GM06990 (cell line): ENCODE measurements around the gene POGZ.

Experiments used
- DNase-seq: peaks from one replicate; pipeline ENCODE4 v3.0.0-alpha.2; 2011; ENCODE audit not compliant: insufficient read length; ENCODE audit errors: extremely low read depth
- H3K27me3 ChIP-seq: replicated peaks from 2 replicates; pipeline ENCODE4 v1.6.0; 2011; ENCODE audit warnings: low read length; ENCODE audit not compliant: control insufficient read depth, insufficient read depth
- H3K36me3 ChIP-seq: 2 replicates; pipeline ENCODE4 v1.5.1; 2011; ENCODE audit warnings: low read length; ENCODE audit not compliant: control insufficient read depth, insufficient read depth
- H3K4me3 ChIP-seq: replicated peaks from 2 replicates; pipeline ENCODE4 v1.5.1; 2011; ENCODE audit warnings: low read depth, mild to moderate bottlenecking, control low read depth, low read length
- TF ChIP-seq, protein P1 (sequence below): IDR thresholded peaks from 2 replicates; pipeline ENCODE4 v1.5.1; 2011; ENCODE audit warnings: low read length, control low read depth, mild to moderate bottlenecking, inconsistent platforms; ENCODE audit not compliant: insufficient read depth, poor library complexity, severe bottlenecking

Gene POGZ

DNA sequence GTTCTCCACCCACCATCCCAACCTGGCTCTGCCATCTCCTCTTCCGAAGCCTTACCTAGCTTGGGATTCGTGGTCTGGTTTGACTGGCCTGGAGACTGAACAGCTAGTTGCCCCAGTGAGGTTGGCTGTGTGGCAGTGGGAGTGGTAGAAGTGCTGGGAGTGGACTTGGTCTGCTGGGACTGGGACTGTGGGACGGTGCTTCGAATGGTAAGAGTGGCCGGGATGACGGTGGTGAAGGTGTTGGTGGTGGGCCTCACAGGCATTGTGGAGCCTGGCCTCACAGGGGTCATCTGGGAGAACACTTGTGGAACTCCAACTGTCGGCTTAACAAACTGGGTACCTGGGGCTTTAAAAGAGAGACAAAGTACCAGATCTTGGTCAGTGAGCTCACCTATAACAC is 31.2 kb downstream of the POGZ start:
- no peak for DNase-seq
- Histone ChIP-seq H3K36me3 (peaks cover 21% of the 10 kb centered on the region), H3K4me3 (no peak overlapping the region), H3K27me3 (no peaks in the 10 kb centered on the region)
- TF ChIP-seq, protein P1, sequence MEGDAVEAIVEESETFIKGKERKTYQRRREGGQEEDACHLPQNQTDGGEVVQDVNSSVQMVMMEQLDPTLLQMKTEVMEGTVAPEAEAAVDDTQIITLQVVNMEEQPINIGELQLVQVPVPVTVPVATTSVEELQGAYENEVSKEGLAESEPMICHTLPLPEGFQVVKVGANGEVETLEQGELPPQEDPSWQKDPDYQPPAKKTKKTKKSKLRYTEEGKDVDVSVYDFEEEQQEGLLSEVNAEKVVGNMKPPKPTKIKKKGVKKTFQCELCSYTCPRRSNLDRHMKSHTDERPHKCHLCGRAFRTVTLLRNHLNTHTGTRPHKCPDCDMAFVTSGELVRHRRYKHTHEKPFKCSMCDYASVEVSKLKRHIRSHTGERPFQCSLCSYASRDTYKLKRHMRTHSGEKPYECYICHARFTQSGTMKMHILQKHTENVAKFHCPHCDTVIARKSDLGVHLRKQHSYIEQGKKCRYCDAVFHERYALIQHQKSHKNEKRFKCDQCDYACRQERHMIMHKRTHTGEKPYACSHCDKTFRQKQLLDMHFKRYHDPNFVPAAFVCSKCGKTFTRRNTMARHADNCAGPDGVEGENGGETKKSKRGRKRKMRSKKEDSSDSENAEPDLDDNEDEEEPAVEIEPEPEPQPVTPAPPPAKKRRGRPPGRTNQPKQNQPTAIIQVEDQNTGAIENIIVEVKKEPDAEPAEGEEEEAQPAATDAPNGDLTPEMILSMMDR = no peak

DNA sequence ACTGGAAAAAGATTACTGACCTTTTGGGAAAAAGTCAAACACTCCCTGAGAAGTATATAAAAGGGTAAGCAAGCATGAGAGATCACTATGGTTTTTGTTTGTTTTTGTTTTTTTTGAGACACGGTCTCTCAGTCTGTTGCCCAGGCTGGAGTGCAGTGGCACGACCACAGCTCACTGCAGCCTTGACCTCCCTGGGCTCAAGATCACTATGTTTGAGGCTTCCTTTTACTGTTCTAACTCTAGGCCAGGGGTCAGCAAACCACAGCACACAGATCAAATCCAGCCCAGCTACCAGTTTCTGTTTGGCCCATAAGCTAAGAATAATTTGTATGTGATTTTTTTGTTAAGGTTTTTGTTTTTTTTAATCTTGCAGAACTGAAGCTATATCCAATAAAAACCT is 34.2 kb downstream of the POGZ start:
- Histone ChIP-seq H3K27me3 (no peaks in the 10 kb centered on the region), H3K36me3 (peaks cover 20% of the 10 kb centered on the region), H3K4me3 (no peak overlapping the region)
- DNase-seq = no peak
- TF ChIP-seq, protein P1 = no peak

DNA sequence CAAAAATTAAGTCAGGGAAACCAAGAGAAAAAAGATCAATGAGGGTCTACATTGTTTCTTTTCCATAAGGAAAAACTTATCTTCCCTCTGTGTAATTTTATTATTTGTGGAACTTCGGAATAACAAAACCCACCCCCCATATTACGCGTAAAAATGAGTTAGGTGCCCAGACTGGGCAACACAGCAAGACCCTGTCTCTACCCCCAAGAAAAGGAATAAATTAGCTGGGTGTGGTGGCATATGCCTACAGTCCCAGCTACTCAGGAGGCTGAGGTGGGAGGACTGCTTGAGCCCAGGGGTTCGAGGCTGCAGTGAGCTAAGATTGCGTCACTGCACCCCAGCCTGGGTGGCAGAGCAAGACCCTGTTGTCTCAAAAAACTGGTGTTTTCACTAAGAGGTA is 39.5 kb downstream of the POGZ start:
- no peaks in the 10 kb centered on the region for H3K27me3 ChIP-seq
- TF ChIP-seq, protein P1 = no peak
- H3K4me3 ChIP-seq = no peak overlapping the region
- DNase-seq = no peak
- H3K36me3 ChIP-seq = peaks cover 13% of the 10 kb centered on the region

DNA sequence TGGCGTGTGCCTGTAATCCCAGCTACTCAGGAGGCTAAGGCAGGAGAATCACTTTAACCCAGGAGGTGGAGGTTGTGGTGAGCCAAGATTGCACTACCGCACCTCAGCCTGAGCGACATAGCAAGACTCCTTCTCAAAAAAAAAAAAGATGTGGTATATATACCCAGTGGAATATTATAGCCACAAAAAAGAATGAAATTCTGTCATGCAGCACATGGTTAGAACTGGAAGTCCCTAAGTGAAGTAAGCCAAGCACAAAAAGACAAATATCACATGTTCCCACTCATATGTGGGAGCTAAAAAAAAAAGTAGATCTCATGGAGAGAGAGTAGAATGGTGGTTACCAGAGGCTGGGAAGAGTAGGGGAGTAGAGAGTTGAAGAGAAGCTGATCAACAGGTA is 41.2 kb downstream of the POGZ start:
- TF ChIP-seq, protein P1 = no peak
- Histone ChIP-seq H3K4me3 (no peak overlapping the region), H3K36me3 (peaks cover 11% of the 10 kb centered on the region), H3K27me3 (no peaks in the 10 kb centered on the region)
- DNase-seq = no peak

DNA sequence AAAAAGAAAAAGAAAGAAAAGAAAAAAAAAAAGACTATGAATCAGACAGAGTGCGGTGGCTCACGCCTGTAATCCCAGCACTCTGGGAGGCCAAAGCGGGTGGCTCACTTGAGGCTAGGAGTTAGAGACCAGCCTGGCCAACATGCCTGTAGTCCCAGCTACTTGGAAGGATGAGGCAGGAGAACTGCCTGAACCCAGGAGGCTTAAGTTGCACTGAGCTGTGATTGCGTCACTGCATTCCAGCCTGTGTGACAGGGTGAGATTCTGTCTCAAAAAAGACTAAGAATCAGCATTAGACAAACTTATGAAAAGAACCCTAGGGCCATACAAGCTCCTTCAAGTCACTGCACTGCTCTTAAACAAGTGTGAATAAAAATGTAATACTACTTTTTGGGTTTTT is 43.1 kb downstream of the POGZ start:
- H3K27me3 ChIP-seq = no peaks in the 10 kb centered on the region
- TF ChIP-seq, protein P1 = no peak
- H3K4me3 ChIP-seq = no peak overlapping the region
- DNase-seq = no peak
- H3K36me3 ChIP-seq = peaks cover 13% of the 10 kb centered on the region

DNA sequence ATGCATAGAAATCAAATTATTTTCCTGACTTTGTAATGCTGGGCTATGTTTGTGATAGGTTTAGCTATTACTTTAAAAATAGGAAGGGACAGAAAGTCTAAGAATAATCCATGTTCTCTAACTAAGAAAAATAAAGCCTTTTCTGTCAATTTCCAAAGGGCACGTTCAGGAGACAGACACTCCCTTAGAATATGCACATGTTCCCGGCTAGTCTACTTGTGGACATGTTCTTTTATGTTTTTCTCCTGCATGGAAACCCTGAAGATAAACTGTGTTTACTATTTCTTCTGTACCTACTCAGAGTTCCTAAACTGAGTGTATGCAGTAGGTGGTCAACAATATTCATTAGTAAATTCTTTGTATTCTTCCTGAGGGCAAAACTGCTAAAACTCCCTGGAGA is 47.4 kb downstream of the POGZ start:
- Histone ChIP-seq H3K36me3 (peaks cover 27% of the 10 kb centered on the region), H3K27me3 (no peaks in the 10 kb centered on the region), H3K4me3 (no peak overlapping the region)
- TF ChIP-seq, protein P1 = no peak
- DNase-seq = no peak
